ENCODE results near the gene WIPI1. TPM values are rescaled to one million over a fixed set of nuclear protein-coding genes. Genes with fewer than 3 reads are reported as not detected.

WIPI1 gene
- total and polyA plus RNA-seq, 2 of the 13 experiments (the other 11 are each of a cell fraction or from before 2014, with no cell fraction given) = 29.4 to 141 TPM

DNA sequence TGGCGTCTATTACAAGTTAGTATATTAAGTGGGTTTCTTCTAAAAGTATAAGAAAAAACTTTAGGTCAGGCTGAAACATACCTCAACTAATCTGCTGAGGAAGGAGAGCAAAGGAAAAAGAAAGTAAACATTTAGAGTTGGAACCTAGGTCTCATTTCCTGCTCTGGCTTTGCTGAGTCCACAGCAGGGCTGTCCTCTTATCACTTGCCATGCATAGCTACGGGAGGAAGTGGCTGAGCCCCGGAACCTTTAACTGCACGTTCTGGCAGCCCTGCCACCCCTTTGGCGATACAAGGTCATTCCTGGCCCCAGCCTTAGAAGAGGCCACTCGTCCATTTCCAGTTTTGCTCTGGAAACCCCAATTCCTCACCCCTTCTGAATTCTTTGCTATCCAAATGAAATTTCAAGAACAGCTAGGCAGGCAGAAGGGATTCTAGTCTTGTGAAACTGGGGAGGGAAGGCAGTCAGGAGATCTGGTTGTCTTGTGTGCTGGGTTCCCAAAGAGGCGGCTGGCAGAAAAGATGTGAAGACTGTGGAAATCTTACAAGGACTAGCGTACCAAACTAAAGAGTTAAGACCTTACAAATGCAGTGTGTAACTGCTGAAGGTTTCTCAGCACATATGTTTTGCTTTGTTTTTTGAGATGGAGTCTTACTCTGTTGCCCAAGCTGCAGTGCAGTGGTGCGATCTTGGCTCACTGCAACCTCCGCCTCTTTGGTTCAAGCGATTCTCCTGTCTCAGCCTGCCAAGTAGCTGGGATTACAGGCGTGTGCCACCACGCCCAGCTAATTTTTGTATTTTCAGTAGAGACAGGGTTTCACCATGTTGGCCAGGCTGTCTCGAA lies 19.1 kb downstream of the WIPI1 start (continued):
- TF ChIP-seq, protein P1, sequence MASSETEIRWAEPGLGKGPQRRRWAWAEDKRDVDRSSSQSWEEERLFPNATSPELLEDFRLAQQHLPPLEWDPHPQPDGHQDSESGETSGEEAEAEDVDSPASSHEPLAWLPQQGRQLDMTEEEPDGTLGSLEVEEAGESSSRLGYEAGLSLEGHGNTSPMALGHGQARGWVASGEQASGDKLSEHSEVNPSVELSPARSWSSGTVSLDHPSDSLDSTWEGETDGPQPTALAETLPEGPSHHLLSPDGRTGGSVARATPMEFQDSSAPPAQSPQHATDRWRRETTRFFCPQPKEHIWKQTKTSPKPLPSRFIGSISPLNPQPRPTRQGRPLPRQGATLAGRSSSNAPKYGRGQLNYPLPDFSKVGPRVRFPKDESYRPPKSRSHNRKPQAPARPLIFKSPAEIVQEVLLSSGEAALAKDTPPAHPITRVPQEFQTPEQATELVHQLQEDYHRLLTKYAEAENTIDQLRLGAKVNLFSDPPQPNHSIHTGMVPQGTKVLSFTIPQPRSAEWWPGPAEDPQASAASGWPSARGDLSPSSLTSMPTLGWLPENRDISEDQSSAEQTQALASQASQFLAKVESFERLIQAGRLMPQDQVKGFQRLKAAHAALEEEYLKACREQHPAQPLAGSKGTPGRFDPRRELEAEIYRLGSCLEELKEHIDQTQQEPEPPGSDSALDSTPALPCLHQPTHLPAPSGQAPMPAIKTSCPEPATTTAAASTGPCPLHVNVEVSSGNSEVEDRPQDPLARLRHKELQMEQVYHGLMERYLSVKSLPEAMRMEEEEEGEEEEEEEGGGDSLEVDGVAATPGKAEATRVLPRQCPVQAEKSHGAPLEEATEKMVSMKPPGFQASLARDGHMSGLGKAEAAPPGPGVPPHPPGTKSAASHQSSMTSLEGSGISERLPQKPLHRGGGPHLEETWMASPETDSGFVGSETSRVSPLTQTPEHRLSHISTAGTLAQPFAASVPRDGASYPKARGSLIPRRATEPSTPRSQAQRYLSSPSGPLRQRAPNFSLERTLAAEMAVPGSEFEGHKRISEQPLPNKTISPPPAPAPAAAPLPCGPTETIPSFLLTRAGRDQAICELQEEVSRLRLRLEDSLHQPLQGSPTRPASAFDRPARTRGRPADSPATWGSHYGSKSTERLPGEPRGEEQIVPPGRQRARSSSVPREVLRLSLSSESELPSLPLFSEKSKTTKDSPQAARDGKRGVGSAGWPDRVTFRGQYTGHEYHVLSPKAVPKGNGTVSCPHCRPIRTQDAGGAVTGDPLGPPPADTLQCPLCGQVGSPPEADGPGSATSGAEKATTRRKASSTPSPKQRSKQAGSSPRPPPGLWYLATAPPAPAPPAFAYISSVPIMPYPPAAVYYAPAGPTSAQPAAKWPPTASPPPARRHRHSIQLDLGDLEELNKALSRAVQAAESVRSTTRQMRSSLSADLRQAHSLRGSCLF (CRISPR knock-in tag; IDR thresholded peaks at IDR 0.05; ENCODE audit: borderline replicate concordance) = no peak
- TF ChIP-seq DNMT3B (CRISPR knock-in tag; conservative IDR thresholded peaks at IDR 0.05) = no peak
- TF ChIP-seq PLRG1 (conservative IDR thresholded peaks at IDR 0.05) = no peak
- TF ChIP-seq ZNF407 (CRISPR knock-in tag; IDR thresholded peaks at IDR 0.05; ENCODE audit: not compliant biosample characterization) = no peak
- TF ChIP-seq YY1 (IDR thresholded peaks at IDR 0.05; ENCODE audit: insufficient read depth, insufficient replicate concordance, low read depth, low read length) = no peak
- TF ChIP-seq CHD2 (IDR thresholded peaks at IDR 0.05; ENCODE audit: low read depth, low read length) = no peak
- no peak for TF ChIP-seq RBFOX2 (IDR thresholded peaks at IDR 0.05; ENCODE audit: low read depth, low read length)
- TF ChIP-seq NFYC (CRISPR knock-in tag; IDR thresholded peaks at IDR 0.05) = no peak
- TF ChIP-seq ATF1 (CRISPR knock-in tag; IDR thresholded peaks at IDR 0.05) = no peak
- no peak for TF ChIP-seq ZNF558 (CRISPR knock-in tag; IDR thresholded peaks at IDR 0.05; ENCODE audit: borderline replicate concordance)
- TF ChIP-seq ZNF484 (CRISPR knock-in tag; IDR thresholded peaks at IDR 0.05; ENCODE audit: borderline replicate concordance, low read depth) = no peak
- no peak for TF ChIP-seq ZNF747 (CRISPR knock-in tag; IDR thresholded peaks at IDR 0.05; ENCODE audit: borderline replicate concordance)
- TF ChIP-seq ZFP36L1 (CRISPR knock-in tag; IDR thresholded peaks at IDR 0.05) = no peak
- TF ChIP-seq ZNF513 (CRISPR knock-in tag; conservative IDR thresholded peaks at IDR 0.05) = no peak
- no peak for TF ChIP-seq DNMT1 (CRISPR knock-in tag; IDR thresholded peaks at IDR 0.05)

All from HepG2 (cell line).